Measurements from ENCODE around the gene CNOT1.
"Not testable (repeated sequence)": the region's sequence is repeated elsewhere in the genome, so short reads cannot be mapped to it uniquely, and the experiment has no call there.

CNOT1 gene

GRCh38 chr16:58500430-58501241 lies 129.0 kb downstream of the CNOT1 start:
- DNase-seq, result no peak

- peak; percentile 22 for DNase-seq
These were observed 129.8 kb downstream of the CNOT1 start, which contains the start of gene NDRG4 for GRCh38 chr16:58499615-58500351. NDRG4 (plus strand) TSS chr16:58500143; CDS start chr16:58500249, 106 bp downstream.

GRCh38 chr16:58499092-58499511 lies 130.5 kb downstream of the CNOT1 start:
- DNase-seq, result no peak

- DNase-seq, result no peak
These were observed 131.1 kb downstream of the CNOT1 start for GRCh38 chr16:58498341-58499091.

DNA sequence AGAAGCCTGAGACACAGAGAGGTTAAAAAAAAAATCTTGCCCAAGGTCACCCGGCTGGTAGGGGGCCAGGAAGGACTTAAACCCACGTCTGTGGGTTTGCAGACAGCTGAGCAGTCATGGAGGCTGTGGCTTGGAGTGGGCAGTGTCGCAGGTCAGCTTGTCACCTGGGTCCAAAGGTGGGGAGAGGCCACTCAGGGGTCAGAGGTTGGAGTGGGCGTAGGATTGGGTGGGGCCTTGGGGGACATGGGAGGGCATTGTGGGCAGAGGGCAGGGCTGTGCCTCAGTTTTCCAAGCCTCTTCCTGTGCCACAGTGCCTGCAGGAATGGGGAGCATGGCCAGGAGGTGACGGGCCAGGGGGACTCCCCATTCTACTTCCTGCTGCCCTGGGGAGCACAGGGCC lies 131.7 kb downstream of the CNOT1 start:
- no peak for DNase-seq

DNA sequence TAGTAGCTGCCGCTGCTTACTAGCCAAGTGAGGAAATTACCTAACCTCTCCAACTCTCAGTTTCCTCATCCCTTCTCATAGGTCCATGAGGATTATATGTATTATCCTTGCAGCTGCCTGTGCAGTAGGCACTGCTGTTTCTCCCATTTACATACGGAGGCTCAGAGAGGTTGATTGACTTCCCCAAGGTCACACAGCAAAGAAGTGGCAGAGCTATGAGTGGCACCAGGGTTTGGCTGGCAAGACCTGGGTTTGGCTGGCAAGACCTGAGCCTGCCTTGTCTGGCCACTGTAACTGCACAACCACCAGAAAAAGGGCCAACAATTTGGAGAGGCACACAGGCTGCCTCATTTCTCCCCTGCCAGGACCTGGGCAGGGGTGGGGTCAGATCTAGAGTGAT lies 132.2 kb downstream of the CNOT1 start:
- no peak for DNase-seq

DNA sequence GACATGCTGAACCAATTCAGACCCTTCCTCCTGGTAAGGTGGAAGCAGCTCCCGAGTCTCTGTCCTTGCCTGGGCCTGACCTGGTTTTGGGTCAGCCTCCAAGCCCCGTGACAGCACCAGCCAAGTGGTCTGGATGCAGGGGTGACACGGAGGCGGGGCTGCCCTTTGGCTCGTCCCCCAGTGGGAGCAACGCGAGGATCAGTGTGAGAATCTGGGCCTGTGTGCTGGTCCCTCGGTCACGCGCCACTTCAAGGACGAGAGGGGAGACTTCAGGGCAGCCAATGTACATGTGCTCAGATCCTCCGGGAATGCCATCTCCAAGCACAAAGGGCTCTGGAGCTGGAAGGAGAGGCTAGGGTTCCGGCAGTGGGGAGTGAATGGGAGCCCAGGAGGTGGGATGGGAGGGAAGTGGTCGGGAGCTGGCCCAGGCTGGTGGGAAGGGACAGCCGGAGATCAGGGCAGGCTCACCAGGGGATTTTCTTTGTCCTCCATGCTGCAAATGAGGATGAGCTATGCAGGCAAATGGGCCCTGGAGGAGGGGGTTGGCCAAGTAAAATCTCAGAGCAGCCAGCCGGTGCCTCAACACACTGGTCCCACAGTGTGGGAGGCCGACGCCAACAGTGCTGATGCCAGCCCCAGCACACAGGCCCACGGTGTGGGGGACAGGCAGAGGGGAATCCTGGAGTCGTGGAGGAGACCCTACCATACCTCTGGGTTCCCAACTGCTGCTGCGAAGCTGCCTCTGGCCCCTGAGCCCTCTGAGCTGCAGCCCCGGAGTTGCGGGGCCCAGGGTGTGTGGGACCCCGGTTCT lies 133.9 kb downstream of the CNOT1 start:
- DNase-seq, result no peak

DNA sequence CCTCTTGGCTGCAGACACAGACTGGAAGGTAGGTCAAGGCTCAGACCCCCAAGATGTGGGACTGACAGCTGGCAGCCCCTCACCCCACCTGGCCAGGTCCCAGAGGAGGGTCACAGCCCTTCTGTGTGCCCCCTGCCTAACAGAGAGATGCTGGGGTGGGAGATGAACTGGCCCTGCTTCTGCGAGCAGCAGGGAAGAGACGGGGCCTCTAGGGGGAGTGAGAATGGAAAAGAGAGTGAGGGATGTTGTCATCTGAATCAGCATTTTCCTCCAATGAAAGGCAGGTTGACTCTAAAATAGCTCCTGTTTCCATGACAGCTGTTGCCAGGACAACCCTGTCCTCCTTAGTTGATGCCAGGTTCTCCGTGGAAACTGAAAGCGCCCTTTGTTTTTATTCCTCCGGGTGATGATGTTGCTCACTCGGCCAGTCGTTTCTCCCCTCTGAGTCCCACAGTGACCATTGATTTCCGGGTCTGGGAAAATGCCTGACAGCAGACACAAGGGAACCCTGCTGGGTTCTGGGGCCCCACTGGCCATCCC lies 134.6 kb downstream of the CNOT1 start:
- DNase-seq, result peak; percentile 96

GRCh38 chr16:58493756-58494431 lies 135.7 kb downstream of the CNOT1 start:
- DNase-seq, result no peak

- DNase-seq, result no peak
These were observed 136.9 kb downstream of the CNOT1 start for GRCh38 chr16:58492735-58493134.

GRCh38 chr16:58492066-58492465 lies 137.6 kb downstream of the CNOT1 start:
- no peak for DNase-seq

GRCh38 chr16:58490539-58490938 lies 139.1 kb downstream of the CNOT1 start:
- DNase-seq, result not testable (repeated sequence)

DNA sequence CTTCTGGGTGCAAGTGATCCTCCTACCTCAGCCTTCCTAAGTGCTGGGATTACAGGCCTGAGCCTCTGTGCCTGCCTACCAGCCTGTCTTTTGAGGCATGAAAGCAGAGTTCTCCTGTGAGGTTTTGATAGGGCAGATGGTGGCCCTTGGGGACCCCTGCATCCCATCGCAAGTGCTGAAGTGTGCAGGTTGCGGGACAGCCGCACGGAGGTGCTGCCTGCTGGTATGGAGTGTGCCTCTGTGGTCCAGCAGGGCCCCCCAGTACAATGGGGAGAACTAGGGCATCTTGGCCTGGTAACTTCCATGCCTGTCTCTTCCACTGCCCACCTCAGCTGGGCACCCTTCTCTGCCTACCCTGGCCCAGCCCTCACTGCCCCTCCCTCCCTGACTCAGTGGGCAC lies 139.6 kb downstream of the CNOT1 start:
- DNase-seq, result no peak

- DNase-seq, result no peak
These were observed 141.1 kb downstream of the CNOT1 start for GRCh38 chr16:58488531-58488930.

- peak; percentile 74 for DNase-seq
These were observed 141.9 kb downstream of the CNOT1 start for GRCh38 chr16:58487566-58488351.

DNA sequence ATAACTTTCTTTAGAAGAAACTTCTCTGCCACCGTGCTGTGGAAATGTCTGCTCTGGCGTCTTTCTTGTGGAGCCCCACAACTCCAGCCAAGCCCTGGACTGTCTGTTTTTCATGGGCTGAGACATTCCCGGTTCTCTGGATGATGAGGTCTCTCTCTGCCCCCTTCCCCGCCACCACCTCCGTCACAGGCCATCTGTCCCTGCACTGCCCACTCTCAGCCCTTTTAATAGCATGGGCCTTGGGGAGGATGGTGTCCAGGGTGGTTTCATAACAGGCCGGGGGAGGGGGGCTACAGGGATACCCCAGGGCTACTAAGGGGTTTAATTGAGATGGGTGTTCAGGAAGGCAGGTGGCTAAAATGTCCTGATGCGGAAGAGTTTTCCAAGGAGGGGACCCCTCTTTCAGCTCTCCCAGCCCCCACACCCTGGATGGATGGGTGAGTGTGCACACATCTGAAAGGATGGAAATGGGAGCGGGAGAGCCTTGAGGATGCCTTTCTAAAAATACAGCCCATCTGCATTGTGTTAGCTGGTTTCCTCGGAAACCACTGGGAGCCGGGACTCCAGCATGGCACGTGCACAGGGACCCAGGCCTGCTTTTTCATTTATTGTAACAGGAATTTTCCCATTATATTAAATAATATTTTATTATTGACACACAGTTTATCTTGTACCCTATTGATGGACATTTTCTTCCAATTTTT lies 144.3 kb downstream of the CNOT1 start:
- DNase-seq, result no peak

DNA sequence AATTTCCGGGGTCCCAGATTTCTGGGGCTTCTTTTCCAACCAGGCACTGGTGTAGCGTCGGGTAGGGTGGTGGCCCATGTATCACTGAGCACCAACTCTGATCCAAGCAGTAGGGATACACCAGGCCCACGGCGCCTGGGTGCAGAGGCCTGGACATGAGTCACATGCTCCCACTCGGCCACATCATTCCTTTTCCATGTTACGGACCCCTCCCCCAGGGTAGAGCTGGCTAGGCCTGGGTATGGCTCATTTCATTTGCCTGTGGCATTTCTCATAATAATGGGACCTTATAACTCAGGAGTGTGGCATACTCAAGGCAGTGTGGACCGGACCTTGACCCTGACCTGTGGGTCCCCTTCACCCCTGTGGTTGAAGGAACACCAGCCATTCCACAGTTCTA lies 147.7 kb downstream of the CNOT1 start:
- no peak for DNase-seq

- no peak for DNase-seq
These were observed 148.3 kb downstream of the CNOT1 start for GRCh38 chr16:58481226-58481869.

DNA sequence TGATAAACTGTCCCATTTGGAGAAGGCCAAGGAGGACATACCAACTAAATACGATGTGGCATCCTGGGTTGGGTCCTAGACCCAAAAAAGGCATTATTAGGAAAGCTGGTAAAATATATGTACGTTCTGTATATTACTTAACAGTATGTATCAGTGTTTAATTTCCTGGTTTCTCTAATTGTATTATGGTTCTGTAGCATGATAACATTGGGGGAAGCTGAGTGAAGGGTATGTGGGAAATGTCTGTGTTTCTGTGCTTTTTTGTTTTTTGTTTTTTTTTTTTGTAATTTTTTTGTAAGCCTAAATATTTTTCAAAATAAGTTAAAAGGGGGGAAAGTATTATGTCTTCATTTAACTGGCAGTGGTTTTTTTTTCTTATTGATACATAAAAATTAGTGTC lies 151.2 kb downstream of the CNOT1 start:
- DNase-seq, result no peak

DNA sequence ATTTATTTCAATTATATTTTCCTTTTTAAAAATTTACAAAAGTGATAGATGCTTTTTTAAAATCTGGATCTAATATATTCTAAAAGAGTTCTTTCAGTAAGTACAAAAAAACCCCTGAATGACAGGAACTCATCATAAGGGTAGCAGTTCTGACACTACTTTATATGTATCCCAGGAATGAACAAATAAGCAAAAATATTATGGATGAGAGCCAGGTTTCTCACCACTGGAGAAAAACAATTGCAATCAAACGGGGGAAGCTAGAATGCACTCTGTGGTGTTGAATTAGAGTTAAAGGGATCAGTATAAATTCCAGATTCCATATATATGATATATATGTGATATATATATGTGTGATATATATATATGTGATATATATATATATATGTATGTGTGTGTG lies 152.8 kb downstream of the CNOT1 start:
- no peak for DNase-seq

Data from amniotic stem cell (primary cell).